Pulmonary artery endothelial cell (primary cell): ENCODE results near the gene INAFM1. TPM values are rescaled to one million over a fixed set of nuclear protein-coding genes. Genes with fewer than 3 reads are reported as not detected.

ENCODE experiments used
- DNase-seq: peaks from one replicate; pipeline ENCODE4 v3.0.0-alpha.2; 2011; ENCODE audit warnings: low read depth, low spot score
- total RNA-seq: library from RNA; depleted of rRNA; stranded (reverse); fragments of >200 nt; gene quantifications from 2 replicates; pipeline ENCODE4 v1.2.3, GENCODE V29; 2014

Gene INAFM1
- total RNA-seq, 1 donor from 2014 or later = 0.73 TPM

- no peak for DNase-seq
These were observed 34.9 kb downstream of the INAFM1 start, which contains the start of gene C5AR1 for GRCh38 chr19:47309608-47310007. Gene C5AR1 (plus strand): TSS chr19:47309861. CDS start chr19:47309896, 35 bp downstream.

- DNase-seq = no peak
These were observed 35.6 kb downstream of the INAFM1 start for GRCh38 chr19:47310323-47310722.

- DNase-seq = no peak
These were observed 36.1 kb downstream of the INAFM1 start for GRCh38 chr19:47310819-47311218.

- no peak for DNase-seq
These were observed 37.8 kb downstream of the INAFM1 start for GRCh38 chr19:47312366-47313006.

- DNase-seq = no peak
These were observed 39.1 kb downstream of the INAFM1 start for GRCh38 chr19:47313754-47314295.

- no peak for DNase-seq
These were observed 40.6 kb downstream of the INAFM1 start for GRCh38 chr19:47315125-47315821.

- no peak for DNase-seq
These were observed 41.8 kb downstream of the INAFM1 start for GRCh38 chr19:47316513-47316912.

GRCh38 chr19:47319923-47320871, 45.5 kb downstream of the INAFM1 start:
- no peak for DNase-seq

- DNase-seq = no peak
These were observed 46.9 kb downstream of the INAFM1 start for GRCh38 chr19:47321630-47322029.

- DNase-seq = no peak
These were observed 47.4 kb downstream of the INAFM1 start for GRCh38 chr19:47322058-47322457.

GRCh38 chr19:47323409-47323808, 48.7 kb downstream of the INAFM1 start:
- DNase-seq = no peak

- DNase-seq = no peak
These were observed 49.2 kb downstream of the INAFM1 start for GRCh38 chr19:47323872-47324271.

GRCh38 chr19:47324502-47324901, 49.8 kb downstream of the INAFM1 start:
- no peak for DNase-seq

Other genes starting within 250 kb of the INAFM1 start
- 22.6 and 33.4 TPM in 2 replicates for gene TMEM160, start 226.3 kb upstream of the INAFM1 start, total RNA-seq
- 12.7 and 16.0 TPM in 2 replicates for gene ZC3H4, start 161.1 kb upstream of the INAFM1 start, total RNA-seq
- 210 and 246 TPM in 2 replicates for gene SAE1, start 144.1 kb upstream of the INAFM1 start, total RNA-seq
- gene BBC3, start 43.7 kb upstream of the INAFM1 start, total RNA-seq = 17.1 and 24.2 TPM in 2 replicates
- 4.0 and 6.9 TPM in 2 replicates for gene CCDC9, start 18.4 kb upstream of the INAFM1 start, total RNA-seq
- not detected in 2 replicates for gene C5AR1, start 35.0 kb downstream of the INAFM1 start, total RNA-seq
- 0.07 TPM in 1 of 2 replicates, not detected in the other for gene C5AR2, start 57.3 kb downstream of the INAFM1 start, total RNA-seq
- 7.1 and 12.7 TPM in 2 replicates for gene DHX34, start 74.4 kb downstream of the INAFM1 start, total RNA-seq
- 0.07 TPM in 1 of 2 replicates, not detected in the other for gene MEIS3, start 144.6 kb downstream of the INAFM1 start, total RNA-seq
- not detected in 2 replicates for gene SLC8A2, start 197.0 kb downstream of the INAFM1 start, total RNA-seq
- 3.7 and 7.1 TPM in 2 replicates for gene KPTN, start 209.3 kb downstream of the INAFM1 start, total RNA-seq
- 59.7 and 76.2 TPM in 2 replicates for gene NAPA, start 240.2 kb downstream of the INAFM1 start, total RNA-seq